HG03521 (cell line): ENCODE data around the gene DTD1.

ENCODE experiments used
- ATAC-seq: cut with Tn5 transposase; IDR thresholded peaks from one replicate; pipeline ENCODE4 v1.9.1; 2021; ENCODE audit warnings: mild to moderate bottlenecking, moderate library complexity; ENCODE audit not compliant: unreplicated experiment

Gene DTD1

DNA sequence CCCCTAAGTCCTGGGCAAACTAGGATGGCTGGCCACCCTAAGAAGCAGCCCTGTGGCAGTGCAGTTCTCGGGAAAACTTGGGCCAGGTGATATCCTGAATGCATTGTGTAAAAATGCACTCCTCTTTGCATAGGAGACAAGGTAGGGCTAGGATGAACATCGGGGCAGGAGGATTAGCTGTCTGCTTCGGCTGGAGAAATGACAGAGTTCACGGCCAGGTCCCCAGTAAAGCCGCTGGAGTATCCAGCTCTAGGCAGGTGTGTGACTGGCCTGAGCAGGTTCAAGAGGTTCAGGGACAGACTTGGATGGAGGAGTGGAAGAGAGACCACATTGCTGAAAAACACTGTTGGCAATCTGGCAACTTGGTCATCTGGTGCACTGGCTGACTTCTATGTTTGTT is 26.4 kb downstream of the DTD1 start:
- ATAC-seq = no peak

- ATAC-seq = no peak
These were observed 27.3 kb downstream of the DTD1 start for GRCh38 chr20:18615020-18615650.

DNA sequence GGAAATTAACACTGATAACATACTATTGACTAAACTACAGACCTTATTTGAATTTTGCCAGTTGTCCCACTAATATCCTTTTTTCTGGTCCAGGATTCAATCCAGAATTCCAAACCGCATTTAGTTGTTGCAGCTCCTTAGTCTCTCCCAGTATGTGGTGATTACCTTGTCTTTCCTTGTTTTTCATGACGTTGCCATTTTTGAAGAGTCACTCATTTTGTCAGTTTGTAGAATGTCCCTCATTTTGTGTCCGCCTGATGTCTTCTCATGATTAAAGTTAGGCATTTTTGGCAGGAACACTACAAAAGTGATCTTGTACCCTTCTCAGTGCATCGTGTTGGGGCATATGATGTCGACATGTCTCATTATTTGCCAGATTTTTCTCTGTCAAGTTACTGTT is 33.1 kb downstream of the DTD1 start:
- ATAC-seq = no peak

- no peak for ATAC-seq
These were observed 35.5 kb downstream of the DTD1 start for GRCh38 chr20:18623156-18623910.

GRCh38 chr20:18624948-18625347 is 37.1 kb downstream of the DTD1 start:
- no peak for ATAC-seq

DNA sequence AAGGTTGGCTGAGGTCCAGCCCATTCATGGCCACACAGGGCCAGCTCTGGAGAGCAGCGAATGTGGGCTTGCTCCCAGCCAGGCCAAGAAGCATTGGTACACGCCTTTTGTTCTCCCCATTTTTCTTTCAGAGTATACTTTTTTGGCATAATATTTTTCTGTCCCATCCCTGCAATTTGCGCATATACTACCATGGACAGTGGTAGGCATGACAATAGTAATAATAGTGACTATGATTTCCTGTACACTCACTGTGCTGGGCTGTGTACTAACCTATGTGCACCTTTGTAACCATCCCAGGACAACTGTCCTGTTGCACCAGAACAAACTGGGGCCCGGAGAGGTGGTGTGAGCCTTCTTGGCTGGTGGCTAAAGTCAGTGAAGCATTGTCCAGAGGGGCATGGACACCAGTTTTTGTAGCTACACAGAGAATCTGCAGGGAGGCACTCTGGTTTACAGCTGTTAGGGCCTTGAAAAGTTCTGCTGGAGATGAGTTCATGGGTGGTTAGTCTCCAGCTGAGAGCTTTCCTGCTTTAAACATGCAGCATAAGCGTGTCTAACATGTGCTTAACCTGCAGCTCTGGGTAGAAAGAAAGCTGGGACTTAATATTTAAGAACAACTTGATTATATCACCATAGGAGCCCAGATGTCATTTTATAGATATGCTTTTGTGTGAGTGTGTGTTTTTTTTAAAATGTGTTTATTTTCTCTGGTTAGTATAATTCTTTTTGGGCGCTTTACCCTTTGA is 38.2 kb downstream of the DTD1 start:
- ATAC-seq = no peak

DNA sequence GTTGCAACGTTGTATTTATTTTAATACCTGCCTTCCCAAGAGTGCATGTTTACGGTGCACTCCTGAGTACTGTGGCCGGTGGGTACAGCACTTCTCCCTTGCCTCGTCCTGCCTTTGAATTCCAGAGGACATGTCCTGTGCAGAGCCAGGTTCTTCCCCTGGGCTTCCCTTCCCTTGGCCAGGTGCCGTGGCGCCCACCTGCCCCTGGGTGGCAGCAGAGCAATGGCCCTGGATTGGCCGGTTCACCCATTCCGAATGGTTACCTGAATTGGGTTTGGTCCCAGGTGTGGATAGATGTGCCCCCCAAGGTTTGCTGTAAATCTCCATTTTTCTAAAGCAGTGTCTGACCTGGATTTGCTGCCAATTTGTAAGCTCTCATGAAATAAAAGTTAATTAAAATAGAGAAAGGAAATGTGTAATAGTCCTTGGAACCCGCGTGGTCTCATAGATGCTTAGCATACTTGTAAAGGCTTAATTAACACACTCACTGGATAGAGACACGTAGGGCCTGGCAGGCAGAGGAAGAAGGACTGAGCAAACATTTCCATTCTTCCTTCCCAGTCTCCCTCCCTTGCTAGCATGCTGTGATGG is 40.6 kb downstream of the DTD1 start:
- ATAC-seq = no peak

GRCh38 chr20:18632196-18632789 is 44.4 kb downstream of the DTD1 start:
- ATAC-seq = peak; percentile 85

- no peak for ATAC-seq
These were observed 45.6 kb downstream of the DTD1 start for GRCh38 chr20:18633411-18633810.

DNA sequence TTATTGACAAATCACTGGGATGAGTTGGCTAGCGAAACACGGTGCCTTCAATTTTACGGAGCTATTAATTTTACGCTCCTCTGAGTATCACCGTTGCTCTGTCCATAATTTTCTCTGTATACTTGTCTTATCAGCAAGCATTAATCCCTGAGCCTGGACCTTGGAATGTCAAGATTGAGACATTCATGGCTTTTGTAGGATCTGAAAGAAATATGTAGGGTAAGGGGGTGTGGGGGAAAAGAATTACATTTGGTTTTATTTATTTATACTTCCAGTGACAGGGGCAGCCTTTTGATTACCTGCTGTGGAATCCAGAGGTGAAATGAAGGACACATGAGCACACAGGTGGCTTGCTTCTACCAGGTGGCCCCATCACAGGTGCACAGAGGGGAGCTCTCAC is 46.6 kb downstream of the DTD1 start:
- ATAC-seq = no peak

- no peak for ATAC-seq
These were observed 47.5 kb downstream of the DTD1 start for GRCh38 chr20:18635380-18635779.

DNA sequence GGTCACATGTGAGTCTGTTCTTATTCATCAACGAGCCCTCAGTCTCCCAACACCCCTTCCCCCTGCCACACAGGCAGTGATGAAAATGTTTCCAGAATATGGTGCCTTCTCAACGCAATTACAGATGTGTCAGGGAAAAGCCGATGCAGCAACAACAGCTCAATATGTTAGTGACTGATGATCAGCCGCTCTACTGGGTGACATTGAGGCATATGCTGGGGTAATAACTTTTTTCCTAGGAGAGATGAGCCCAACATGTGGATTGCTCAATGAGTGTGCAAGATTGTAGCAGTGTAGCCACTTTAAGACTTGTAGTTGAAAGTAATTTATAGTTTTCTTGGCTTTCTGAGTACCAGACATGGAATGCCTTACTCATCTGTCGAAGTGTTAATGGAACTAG is 49.4 kb downstream of the DTD1 start:
- ATAC-seq = no peak

DNA sequence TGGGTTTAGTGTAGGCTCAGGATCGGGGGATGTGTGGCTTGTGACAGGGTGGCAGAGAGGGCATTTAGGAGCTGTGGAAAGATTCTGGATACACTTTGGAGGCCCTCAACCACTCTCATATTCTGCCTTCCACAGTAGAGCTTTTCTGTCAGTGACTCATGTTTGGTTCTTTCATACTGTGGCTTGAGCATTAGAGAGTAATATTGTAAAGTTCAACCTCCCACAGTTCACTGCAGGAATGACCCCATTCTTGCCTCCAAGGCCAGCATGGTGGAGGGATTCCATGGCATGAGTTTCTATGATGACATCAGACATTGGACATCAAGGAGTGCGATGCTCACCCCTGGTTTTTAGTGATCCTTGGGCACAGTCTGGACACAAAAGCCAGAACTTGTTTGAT is 50.9 kb downstream of the DTD1 start:
- ATAC-seq = no peak

DNA sequence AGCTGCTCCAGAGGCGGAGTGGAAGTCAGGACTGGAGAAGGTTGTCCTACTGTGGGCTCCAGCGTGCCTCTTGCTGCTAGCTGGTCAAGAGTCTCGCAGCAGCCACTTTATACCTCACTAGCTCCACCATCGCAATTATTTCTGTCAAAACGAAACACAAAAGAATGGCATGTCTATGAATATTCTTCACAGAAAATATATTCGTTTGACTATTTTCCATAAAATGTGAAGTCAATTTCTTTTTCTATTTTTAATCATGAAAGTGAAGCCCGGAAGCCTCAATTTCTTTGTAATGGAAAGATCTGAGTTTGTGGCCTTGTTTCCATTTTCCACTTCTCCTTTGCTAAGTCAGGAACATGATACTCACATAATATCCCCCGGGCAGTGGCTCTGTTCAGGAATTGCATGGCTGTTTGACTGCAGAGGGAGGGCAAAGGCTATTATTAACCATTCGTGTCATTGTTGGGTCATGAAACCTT is 51.7 kb downstream of the DTD1 start:
- no peak for ATAC-seq

DNA sequence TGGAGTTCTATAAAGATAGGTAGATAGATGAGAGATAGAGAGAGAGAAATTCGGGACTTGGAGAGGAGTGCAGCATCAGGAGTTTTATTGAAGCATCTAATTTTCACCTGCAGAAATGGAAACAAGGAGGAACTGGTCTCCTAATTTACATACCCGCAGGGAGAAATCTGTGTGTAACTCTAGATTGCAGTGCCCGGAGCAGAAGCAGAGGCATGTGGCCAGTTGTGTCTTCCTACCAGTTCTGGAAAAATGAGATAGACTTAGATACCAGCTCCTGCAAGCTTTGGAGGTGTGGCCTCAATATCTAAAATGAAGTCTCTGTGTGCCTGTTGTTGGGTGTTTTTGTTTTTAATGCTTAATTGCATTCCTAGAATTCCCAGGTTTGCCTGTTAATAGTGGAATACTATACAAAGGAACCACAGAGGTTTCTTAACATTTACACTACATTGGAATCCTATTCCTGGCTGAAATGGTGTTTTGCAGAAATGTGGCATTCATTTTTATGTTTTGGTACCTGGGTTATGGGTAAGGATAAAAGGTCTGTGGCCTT is 57.4 kb downstream of the DTD1 start:
- no peak for ATAC-seq

GRCh38 chr20:18645851-18646250 is 58.0 kb downstream of the DTD1 start:
- ATAC-seq = no peak

- ATAC-seq = no peak
These were observed 59.9 kb downstream of the DTD1 start for GRCh38 chr20:18647777-18648176.

DNA sequence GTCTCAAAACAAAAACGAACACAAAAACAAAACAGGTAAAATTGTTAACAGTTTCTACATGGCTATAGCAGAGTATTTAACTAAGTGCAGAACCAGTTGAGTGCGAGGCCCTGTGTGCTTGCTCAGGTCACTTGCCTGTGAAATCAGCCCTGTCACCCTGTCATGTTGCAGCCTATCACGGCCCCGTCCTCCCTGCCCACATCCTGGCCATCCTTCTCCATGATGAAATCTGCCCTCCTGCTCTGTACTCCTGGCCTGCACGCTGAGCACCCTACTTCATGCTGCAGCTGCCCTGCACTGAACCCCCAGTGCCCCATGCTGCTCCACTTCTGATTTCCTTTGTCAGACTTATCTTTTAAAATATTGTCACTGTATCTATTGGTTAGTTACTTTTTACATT is 62.4 kb downstream of the DTD1 start:
- no peak for ATAC-seq

GRCh38 chr20:18653736-18654447 is 66.0 kb downstream of the DTD1 start:
- no peak for ATAC-seq

GRCh38 chr20:18654448-18654773 is 66.6 kb downstream of the DTD1 start:
- ATAC-seq = no peak
